Endothelial cell of umbilical vein (primary cell): Measurements from ENCODE around the gene RNH1. TPM values are rescaled to one million over a fixed set of nuclear protein-coding genes. Genes with fewer than 3 reads are reported as not detected.

Experiments used
- BruUV-seq: library from RNA; stranded (reverse); fragments of 400-500 nt; replicated peaks from 2 replicates; lab custom pipeline; 2021; lab: Mats Ljungman, UMichigan
- CTCF ChIA-PET: fragments of 300-600, 350-600 bp; sonication (Branson Sonifier 250); formaldehyde crosslinking; loops from one replicate; lab custom pipeline; 2021; ENCODE audit warnings: antibody characterized with exemption, inconsistent platforms; lab: Charles Lee
- POLR2A ChIA-PET: fragments of 300-600, 350-600 bp; sonication (Branson Sonifier 250); formaldehyde crosslinking; loops from one replicate; lab custom pipeline; 2021; ENCODE audit warnings: antibody characterized with exemption, inconsistent platforms; lab: Charles Lee
- DNase-seq: peaks from one replicate; pipeline ENCODE4 v3.0.0-alpha.2; 2011; ENCODE audit warnings: low read depth, low spot score
- FAIRE-seq: peaks from 2 replicates; lab custom pipeline; 2011; peaks lifted over from hg19 to GRCh38; lab: Jason Lieb, UNC
- H2AFZ ChIP-seq: 2 replicates; pipeline ENCODE4 v1.6.0; 2012; ENCODE audit warnings: low read depth, low read length, control low read depth, inconsistent platforms
- H3K27ac ChIP-seq: 2 replicates; pipeline ENCODE4 v1.5.1; 2011; ENCODE audit warnings: low read depth, mild to moderate bottlenecking, control low read depth, low read length, moderate library complexity; ENCODE audit not compliant: insufficient read depth
- H3K27me3 ChIP-seq, 2 experiments: 2 replicates each; pipeline versions ENCODE4 v1.6.0 to v1.6.1; 2011; ENCODE audit warnings: low read length in 2 of 2, mixed read lengths in 1 of 2; ENCODE audit not compliant: control insufficient read depth in 2 of 2, insufficient read depth in 2 of 2
- H3K36me3 ChIP-seq, 2 experiments: 2 replicates in 1 of 2; 3 replicates in 1 of 2; pipeline ENCODE4 v1.5.1; 2011; ENCODE audit warnings: low read length in 2 of 2, mild to moderate bottlenecking in 1 of 2, moderate library complexity in 1 of 2; ENCODE audit not compliant: control insufficient read depth in 2 of 2, insufficient read depth in 2 of 2; ENCODE audit errors: extremely low read depth in 1 of 2
- H3K4me1 ChIP-seq: 3 replicates; pipeline ENCODE4 v1.5.1; 2011; ENCODE audit warnings: mild to moderate bottlenecking, low read length; ENCODE audit not compliant: control insufficient read depth, insufficient read depth; ENCODE audit errors: extremely low read depth
- H3K4me2 ChIP-seq: 2 replicates; pipeline ENCODE4 v1.6.1; 2011; ENCODE audit warnings: low read length, control low read depth, mixed read lengths; ENCODE audit not compliant: insufficient read depth
- H3K4me3 ChIP-seq, 3 experiments: fragments of 200-600 bp in 1 of 3; sonication (generic), shearing (Covaris generic) in 1 of 3; replicated peaks in 1 of 3; 2 replicates each; pipeline ENCODE4 v1.5.1; 2011 to 2016; ENCODE audit warnings: control low read depth in 3 of 3, low read length in 3 of 3, mild to moderate bottlenecking in 2 of 3, inconsistent platforms in 1 of 3, low read depth in 1 of 3, moderate library complexity in 1 of 3; ENCODE audit not compliant: insufficient read depth in 1 of 3
- H3K79me2 ChIP-seq: 2 replicates; pipeline ENCODE4 v1.6.0; 2012; ENCODE audit warnings: low read length, inconsistent platforms; ENCODE audit not compliant: control insufficient read depth, insufficient read depth
- H3K9ac ChIP-seq: replicated peaks from 2 replicates; pipeline ENCODE3; 2011; ENCODE audit warnings: low read length, control low read depth; ENCODE audit not compliant: insufficient read depth; ENCODE audit errors: extremely low read depth
- H3K9me1 ChIP-seq: replicated peaks from 3 replicates; pipeline ENCODE4 v1.6.0; 2011; ENCODE audit warnings: mild to moderate bottlenecking, low read length; ENCODE audit not compliant: control insufficient read depth, insufficient read depth; ENCODE audit errors: extremely low read depth
- H3K9me3 ChIP-seq: replicated peaks from 2 replicates; pipeline ENCODE4 v1.5.1; 2012; ENCODE audit warnings: low read length, inconsistent platforms; ENCODE audit not compliant: control insufficient read depth, insufficient read depth
- H4K20me1 ChIP-seq: replicated peaks from 2 replicates; pipeline ENCODE3; 2011; ENCODE audit warnings: mild to moderate bottlenecking, low read length; ENCODE audit not compliant: control insufficient read depth, insufficient read depth; ENCODE audit errors: extremely low read depth
- EZH2 ChIP-seq: IDR thresholded peaks from 2 replicates; pipeline ENCODE4 v1.6.1; 2012; ENCODE audit warnings: borderline replicate concordance, low read depth, mild to moderate bottlenecking, moderate library complexity, low read length, inconsistent platforms; ENCODE audit not compliant: severe bottlenecking
- FOS ChIP-seq: IDR thresholded peaks from 2 replicates; pipeline ENCODE4 v1.6.1; 2011; ENCODE audit warnings: mild to moderate bottlenecking, low read length, moderate library complexity, borderline replicate concordance; ENCODE audit not compliant: insufficient read depth
- GATA2 ChIP-seq: IDR thresholded peaks from 2 replicates; pipeline ENCODE4 v1.7.0; 2011; ENCODE audit warnings: low read depth, mild to moderate bottlenecking, moderate library complexity, mixed read lengths, low read length; ENCODE audit not compliant: insufficient read length, insufficient read depth
- JUN ChIP-seq: IDR thresholded peaks from 2 replicates; pipeline ENCODE4 v1.6.1; 2011; ENCODE audit warnings: borderline replicate concordance, low read depth; ENCODE audit not compliant: insufficient read length, insufficient read depth
- MYC ChIP-seq: IDR thresholded peaks from one replicate; pipeline ENCODE4 v1.6.1; 2011; ENCODE audit warnings: mild to moderate bottlenecking, low read depth, low read length
- POLR2A ChIP-seq: IDR thresholded peaks from 2 replicates; pipeline ENCODE4 v1.6.1; 2012; ENCODE audit warnings: low read depth, mild to moderate bottlenecking, control low read depth, low read length
- POLR2AphosphoS5 ChIP-seq: IDR thresholded peaks from 2 replicates; pipeline ENCODE4 v1.6.1; 2012; ENCODE audit warnings: low read depth, mild to moderate bottlenecking, control low read depth, low read length, moderate library complexity; ENCODE audit not compliant: insufficient read depth
- dilution Hi-C: fragments of 300-500 bp; cut with MboI; formaldehyde crosslinking; loops from one replicate; pipeline ENCODE4 v1.15.0; 2019; ENCODE audit warnings: low sequenced_read_pairs; ENCODE audit not compliant: extremely low pct_ligation_motif_present
- intact Hi-C: fragments of 100-400 bp; cut with micrococcal nuclease; formaldehyde crosslinking; loops from one replicate; pipeline ENCODE4 v1.10.0; 2022
- polyA plus RNA-seq, 4 experiments: library from polyadenylated mRNA; depleted of rRNA in 3 of 4; stranded (reverse) in 3 of 4; unstranded in 1 of 4; fragments of >200 nt; gene quantifications; 2 replicates each; pipeline versions ENCODE4 v1.2.1 to v1.2.3, GENCODE V29; 2011 to 2012; ENCODE audit warnings: missing spikeins in 1 of 4
- total RNA-seq: library from RNA; stranded (reverse); gene quantifications from 2 replicates; pipeline ENCODE4 v1.2.3, GENCODE V29; 2021
- TF ChIP-seq, protein P1 (sequence below), 2 donors: IDR thresholded peaks; 1 replicate in 1 of 2; 2 replicates in 1 of 2; pipeline ENCODE4 v1.5.1; 2011; ENCODE audit warnings: low read length in 2 of 2, mild to moderate bottlenecking in 2 of 2, moderate library complexity in 2 of 2, control low read depth in 1 of 2, inconsistent platforms in 1 of 2, low read depth in 1 of 2; ENCODE audit not compliant: insufficient read depth in 1 of 2; ENCODE audit errors: extremely low read depth in 1 of 2
- TF ChIP-seq, protein P2 (sequence below): IDR thresholded peaks from 2 replicates; pipeline ENCODE4 v1.6.1; 2011; ENCODE audit not compliant: insufficient read depth, insufficient read length

RNH1 gene
- total and polyA plus RNA-seq, 2 donors (not counting 3 experiments of a cell fraction or from before 2014, with no cell fraction given), result 144 to 198 TPM

DNA sequence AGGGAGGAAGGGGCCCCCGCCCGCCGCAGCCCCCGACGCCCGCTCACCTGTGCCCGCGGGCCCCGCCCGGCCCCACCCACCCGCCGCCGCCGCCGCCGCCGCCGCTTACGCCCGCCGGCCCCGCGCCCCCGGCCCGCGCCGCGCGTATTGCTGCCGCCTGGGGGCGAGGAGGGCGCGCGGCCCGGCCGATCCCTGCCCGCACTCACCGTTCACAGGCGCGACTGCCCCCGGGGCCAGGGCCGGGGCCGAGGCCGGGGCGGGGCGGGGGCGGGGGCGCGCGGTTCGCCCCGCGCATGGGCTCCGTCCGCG, 28.1 kb upstream of the RNH1 start:
- dilution Hi-C loops, result no loop called here
- no peak for DNase-seq
- Histone ChIP-seq H3K79me2 (peaks cover 16% of the 10 kb centered on the region), H3K9ac (no peak overlapping the region), H3K27me3 (no peaks in the 10 kb centered on the region), H3K4me1 (peaks cover 7% of the 10 kb centered on the region), H3K4me2 (no peak overlapping the region), H3K36me3 (peaks cover 4 to 15% of the 10 kb centered on the region in 2 experiments), H3K9me3 (no peaks in the 10 kb centered on the region), H4K20me1 (no peaks in the 10 kb centered on the region), H3K4me3 (peak overlapping the region in 2 of 3 experiments; percentile 54 to 74), H2AFZ (no peak overlapping the region), H3K27ac (no peak overlapping the region), H3K9me1 (no peaks in the 10 kb centered on the region)
- TF ChIP-seq FOS (no peak), MYC (no peak), EZH2 (no peak), JUN (no peak), POLR2AphosphoS5 (no peak), POLR2A (no peak), GATA2 (no peak)
- TF ChIP-seq, protein P1, sequence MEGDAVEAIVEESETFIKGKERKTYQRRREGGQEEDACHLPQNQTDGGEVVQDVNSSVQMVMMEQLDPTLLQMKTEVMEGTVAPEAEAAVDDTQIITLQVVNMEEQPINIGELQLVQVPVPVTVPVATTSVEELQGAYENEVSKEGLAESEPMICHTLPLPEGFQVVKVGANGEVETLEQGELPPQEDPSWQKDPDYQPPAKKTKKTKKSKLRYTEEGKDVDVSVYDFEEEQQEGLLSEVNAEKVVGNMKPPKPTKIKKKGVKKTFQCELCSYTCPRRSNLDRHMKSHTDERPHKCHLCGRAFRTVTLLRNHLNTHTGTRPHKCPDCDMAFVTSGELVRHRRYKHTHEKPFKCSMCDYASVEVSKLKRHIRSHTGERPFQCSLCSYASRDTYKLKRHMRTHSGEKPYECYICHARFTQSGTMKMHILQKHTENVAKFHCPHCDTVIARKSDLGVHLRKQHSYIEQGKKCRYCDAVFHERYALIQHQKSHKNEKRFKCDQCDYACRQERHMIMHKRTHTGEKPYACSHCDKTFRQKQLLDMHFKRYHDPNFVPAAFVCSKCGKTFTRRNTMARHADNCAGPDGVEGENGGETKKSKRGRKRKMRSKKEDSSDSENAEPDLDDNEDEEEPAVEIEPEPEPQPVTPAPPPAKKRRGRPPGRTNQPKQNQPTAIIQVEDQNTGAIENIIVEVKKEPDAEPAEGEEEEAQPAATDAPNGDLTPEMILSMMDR (IDR thresholded peaks at IDR 0.05; ENCODE audit: extremely low read depth in 1 of 2, insufficient read depth in 1 of 2, low read depth in 1 of 2, low read length in 2 of 2), result peak in 1 of 2 donors; percentile 10
- TF ChIP-seq, protein P2, sequence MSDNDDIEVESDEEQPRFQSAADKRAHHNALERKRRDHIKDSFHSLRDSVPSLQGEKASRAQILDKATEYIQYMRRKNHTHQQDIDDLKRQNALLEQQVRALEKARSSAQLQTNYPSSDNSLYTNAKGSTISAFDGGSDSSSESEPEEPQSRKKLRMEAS, result no peak
- ChIA-PET POLR2A (no interaction called here), CTCF (interaction anchor here (2.1 kb wide), 1 partner anchor 20 kb away, joined by 11 read pairs; no protein-coding TSS in a partner anchor)
- FAIRE-seq, result no peak
- intact Hi-C loops, result loop anchor here (2.0 to 5.0 kb wide), 2 partner anchors 16 to 162 kb away; partner anchors contain the start of genes DEAF1 and TMEM80
- no TSS peak for BruUV-seq
